Measurements from ENCODE around the gene CLTCL1.
"Not testable (repeated sequence)": the region's sequence is repeated elsewhere in the genome, so short reads cannot be mapped to it uniquely, and the experiment has no call there.

Gene CLTCL1

GRCh38 chr22:19174106-19175025, 117.2 kb downstream of the CLTCL1 start:
- no peak for DNase-seq

- peak; percentile 66 for DNase-seq
Measured at GRCh38 chr22:19173047-19174035, 118.2 kb downstream of the CLTCL1 start.

GRCh38 chr22:19172213-19173046, 119.1 kb downstream of the CLTCL1 start:
- DNase-seq = no peak

GRCh38 chr22:19169947-19170318, 121.6 kb downstream of the CLTCL1 start:
- DNase-seq = no peak

- no peak for DNase-seq
Measured at GRCh38 chr22:19169002-19169946, 122.2 kb downstream of the CLTCL1 start.

GRCh38 chr22:19168088-19168890, 123.2 kb downstream of the CLTCL1 start:
- no peak for DNase-seq

GRCh38 chr22:19167106-19167869, 124.2 kb downstream of the CLTCL1 start:
- no peak for DNase-seq

- DNase-seq = no peak
Measured at GRCh38 chr22:19166421-19166820, 125.1 kb downstream of the CLTCL1 start.

- no peak for DNase-seq
Measured at GRCh38 chr22:19164425-19164824, 127.1 kb downstream of the CLTCL1 start.

- not testable (repeated sequence) for DNase-seq
Measured at GRCh38 chr22:19158649-19159048, 132.9 kb downstream of the CLTCL1 start.

- DNase-seq = not testable (repeated sequence)
Measured at GRCh38 chr22:19156109-19156508, 135.4 kb downstream of the CLTCL1 start.

GRCh38 chr22:19152942-19153883, 138.3 kb downstream of the CLTCL1 start:
- DNase-seq = peak; percentile 48

- no peak for DNase-seq
Measured at GRCh38 chr22:19151329-19152191, 140.0 kb downstream of the CLTCL1 start.

GRCh38 chr22:19150482-19151328, 140.8 kb downstream of the CLTCL1 start:
- no peak for DNase-seq

GRCh38 chr22:19149991-19150390, 141.5 kb downstream of the CLTCL1 start, which contains the start of gene GSC2:
Gene GSC2, minus strand, starts transcription at chr22:19150292. Its CDS starts 9 bp downstream, at chr22:19150283.
- no peak for DNase-seq
